Neural progenitor cell (in vitro differentiated cells): ENCODE data around the gene KDM6A. TPM values are rescaled to one million over a fixed set of nuclear protein-coding genes. Genes with fewer than 3 reads are reported as not detected.
"Not testable (repeated sequence)": the region's sequence is repeated elsewhere in the genome, so short reads cannot be mapped to it uniquely, and the experiment has no call there.

Experiments
- DNase-seq: peaks from one replicate; pipeline ENCODE4 v3.0.0-alpha.2; 2016; ENCODE audit warnings: low spot score
- H2AFZ ChIP-seq: fragments of 200-600 bp; sonication (generic); replicated peaks from 2 replicates; pipeline ENCODE4 v1.6.1; 2016; ENCODE audit warnings: antibody characterized with exemption
- H3F3A ChIP-seq: fragments of 200-600 bp; sonication (generic); 2 replicates; pipeline ENCODE4 v1.6.1; 2016; ENCODE audit warnings: antibody characterized with exemption, low read depth
- H3K27ac ChIP-seq: fragments of 200-600 bp; sonication (generic); 2 replicates; pipeline ENCODE4 v1.5.1; 2016; ENCODE audit warnings: mild to moderate bottlenecking
- H3K27me3 ChIP-seq: fragments of 200-600 bp; sonication (generic); 2 replicates; pipeline ENCODE4 v1.6.1; 2016; ENCODE audit warnings: mild to moderate bottlenecking, moderate library complexity
- H3K36me3 ChIP-seq: fragments of 200-600 bp; sonication (generic); 2 replicates; pipeline ENCODE4 v1.5.1; 2016
- H3K4me1 ChIP-seq: fragments of 200-600 bp; sonication (generic); 2 replicates; pipeline ENCODE4 v1.6.1; 2016; ENCODE audit warnings: mixed run types
- H3K4me2 ChIP-seq: fragments of 200-600 bp; sonication (generic); 2 replicates; pipeline ENCODE4 v1.6.1; 2016
- H3K4me3 ChIP-seq: fragments of 200-600 bp; sonication (generic); 2 replicates; pipeline ENCODE4 v1.5.1; 2016
- H3K79me2 ChIP-seq: fragments of 200-600 bp; sonication (generic); 2 replicates; pipeline ENCODE4 v1.6.1; 2016; ENCODE audit warnings: low read depth
- H3K9ac ChIP-seq: fragments of 200-600 bp; sonication (generic); 2 replicates; pipeline ENCODE4 v1.6.1; 2016
- H3K9me3 ChIP-seq: fragments of 200-600 bp; sonication (generic); 2 replicates; pipeline ENCODE4 v1.5.1; 2016; ENCODE audit warnings: low read depth
- H4K20me1 ChIP-seq: fragments of 200-600 bp; sonication (generic); 2 replicates; pipeline ENCODE4 v1.6.1; 2016; ENCODE audit warnings: low read depth
- H3K27ac Mint-ChIP-seq: 3 replicates; pipeline ENCODE4 v1.8.0; 2021; ENCODE audit warnings: mixed read lengths
- H3K27me3 Mint-ChIP-seq: 2 replicates; pipeline ENCODE4 v1.8.0; 2022; ENCODE audit warnings: low read depth, mild to moderate bottlenecking, inconsistent platforms, moderate library complexity, mixed read lengths; ENCODE audit not compliant: insufficient read depth
- H3K36me3 Mint-ChIP-seq: 3 replicates; pipeline ENCODE4 v1.8.0; 2021; ENCODE audit warnings: mixed read lengths
- H3K4me1 Mint-ChIP-seq: 3 replicates; pipeline ENCODE4 v1.8.0; 2021; ENCODE audit warnings: mixed read lengths
- H3K4me3 Mint-ChIP-seq: 3 replicates; pipeline ENCODE4 v1.8.0; 2021; ENCODE audit warnings: mild to moderate bottlenecking, moderate library complexity, mixed read lengths
- H3K9me3 Mint-ChIP-seq: 3 replicates; pipeline ENCODE4 v1.8.0; 2020; ENCODE audit warnings: mixed read lengths
- CTCF ChIP-seq: fragments of 200-600 bp; sonication (generic); IDR thresholded peaks from 2 replicates; pipeline ENCODE4 v1.5.1; 2017; ENCODE audit warnings: antibody characterized with exemption, mild to moderate bottlenecking
- EZH2 ChIP-seq: fragments of 200-600 bp; sonication (generic); IDR thresholded peaks from 2 replicates; pipeline ENCODE4 v1.6.1; 2017; ENCODE audit warnings: antibody characterized with exemption, mild to moderate bottlenecking, moderate library complexity
- EZH2phosphoT487 ChIP-seq: fragments of 200-600 bp; sonication (generic); IDR thresholded peaks from 2 replicates; pipeline ENCODE4 v1.6.1; 2017; ENCODE audit warnings: antibody characterized with exemption
- total RNA-seq: library from RNA; depleted of rRNA; stranded (reverse); fragments of >200 nt; gene quantifications from 2 replicates; pipeline ENCODE4 v1.2.3, GENCODE V29; 2015; ENCODE audit warnings: low replicate concordance

Gene KDM6A
- total RNA-seq, 1 donor from 2014 or later: 56.2 TPM

- Histone ChIP-seq H3F3A (no peaks in the 10 kb centered on the region), H2AFZ (no peak overlapping the region), H3K4me2 (no peak overlapping the region), H3K27ac (no peak overlapping the region), H3K4me3 (no peak overlapping the region), H3K9ac (no peak overlapping the region), H4K20me1 (no peaks in the 10 kb centered on the region), H3K27me3 (no peaks in the 10 kb centered on the region), H3K36me3 (no peaks in the 10 kb centered on the region), H3K4me1 (peaks cover 10% of the 10 kb centered on the region), H3K79me2 (peaks cover 3% of the 10 kb centered on the region), H3K9me3 (no peaks in the 10 kb centered on the region)
- no peak overlapping the region for H3K4me3 Mint-ChIP-seq
- no peak for DNase-seq
- H3K27ac Mint-ChIP-seq: no peak overlapping the region
- H3K36me3 Mint-ChIP-seq: peaks cover 8% of the 10 kb centered on the region
- TF ChIP-seq EZH2phosphoT487: no peak
- TF ChIP-seq EZH2: no peak
- TF ChIP-seq CTCF: no peak
- no peaks in the 10 kb centered on the region for H3K27me3 Mint-ChIP-seq
- H3K9me3 Mint-ChIP-seq: no peaks in the 10 kb centered on the region
- peaks cover 2% of the 10 kb centered on the region for H3K4me1 Mint-ChIP-seq
These were observed 190.5 kb downstream of the KDM6A start for GRCh38 chrX:45063319-45064095.

- no peak for TF ChIP-seq CTCF
- no peak for TF ChIP-seq EZH2phosphoT487
- TF ChIP-seq EZH2: no peak
- Histone ChIP-seq H3K9ac (no peak overlapping the region), H3K27me3 (no peaks in the 10 kb centered on the region), H3K4me2 (no peak overlapping the region), H3K27ac (no peak overlapping the region), H3K9me3 (no peaks in the 10 kb centered on the region), H3K4me3 (no peak overlapping the region), H3K36me3 (no peaks in the 10 kb centered on the region), H3F3A (no peaks in the 10 kb centered on the region), H4K20me1 (peaks cover 4% of the 10 kb centered on the region), H3K79me2 (peaks cover 36% of the 10 kb centered on the region), H3K4me1 (no peaks in the 10 kb centered on the region), H2AFZ (no peak overlapping the region)
- H3K27ac Mint-ChIP-seq: no peak overlapping the region
- peaks cover 2% of the 10 kb centered on the region for H3K4me1 Mint-ChIP-seq
- H3K9me3 Mint-ChIP-seq: peaks cover 3% of the 10 kb centered on the region
- H3K27me3 Mint-ChIP-seq: no peaks in the 10 kb centered on the region
- no peak overlapping the region for H3K4me3 Mint-ChIP-seq
- DNase-seq: no peak
- peaks cover 16% of the 10 kb centered on the region for H3K36me3 Mint-ChIP-seq
These were observed 195.6 kb downstream of the KDM6A start for GRCh38 chrX:45068569-45068968.

GRCh38 chrX:45070116-45071007, 197.4 kb downstream of the KDM6A start:
- peaks cover 49% of the 10 kb centered on the region for H3K79me2 ChIP-seq
- no peaks in the 10 kb centered on the region for H3K36me3 ChIP-seq
- no peak overlapping the region for H3K4me3 ChIP-seq
- H2AFZ ChIP-seq: no peak overlapping the region
- no peaks in the 10 kb centered on the region for H3K4me1 ChIP-seq
- peaks cover 3% of the 10 kb centered on the region for H3K9me3 Mint-ChIP-seq
- H3K4me2 ChIP-seq: no peak overlapping the region
- H3K27me3 Mint-ChIP-seq: no peaks in the 10 kb centered on the region
- H4K20me1 ChIP-seq: peaks cover 4% of the 10 kb centered on the region
- H3K9ac ChIP-seq: no peak overlapping the region
- peaks cover 8% of the 10 kb centered on the region for H3K36me3 Mint-ChIP-seq
- H3K4me3 Mint-ChIP-seq: no peak overlapping the region
- H3K27ac ChIP-seq: no peak overlapping the region
- no peaks in the 10 kb centered on the region for H3K9me3 ChIP-seq
- DNase-seq: peak; percentile 27
- H3K4me1 Mint-ChIP-seq: no peaks in the 10 kb centered on the region
- no peaks in the 10 kb centered on the region for H3K27me3 ChIP-seq
- peak; percentile 65 for TF ChIP-seq CTCF
- TF ChIP-seq EZH2phosphoT487: no peak
- no peak for TF ChIP-seq EZH2
- no peaks in the 10 kb centered on the region for H3F3A ChIP-seq
- H3K27ac Mint-ChIP-seq: no peak overlapping the region

GRCh38 chrX:45073011-45073410, 200.0 kb downstream of the KDM6A start:
- H3K27ac Mint-ChIP-seq, H3K9me3 Mint-ChIP-seq, H3K27me3 Mint-ChIP-seq, H3K27me3 ChIP-seq, H3K4me1 ChIP-seq, H3K4me3 ChIP-seq, H4K20me1 ChIP-seq, H3K9me3 ChIP-seq, H2AFZ ChIP-seq, H3K4me1 Mint-ChIP-seq, H3F3A ChIP-seq, H3K4me3 Mint-ChIP-seq, H3K36me3 Mint-ChIP-seq, H3K4me2 ChIP-seq, H3K27ac ChIP-seq, DNase-seq, H3K36me3 ChIP-seq, H3K9ac ChIP-seq: not testable (repeated sequence)
- H3K79me2 ChIP-seq: peaks cover 59% of the 10 kb centered on the region
